HG02610 (cell line): ENCODE results near the gene NLGN1.
"Not testable (repeated sequence)": the region's sequence is repeated elsewhere in the genome, so short reads cannot be mapped to it uniquely, and the experiment has no call there.

Source experiments
- ATAC-seq: cut with Tn5 transposase; IDR thresholded peaks from one replicate; pipeline ENCODE4 v1.9.1; 2021; ENCODE audit warnings: mild to moderate bottlenecking, moderate library complexity; ENCODE audit not compliant: unreplicated experiment

Gene NLGN1

GRCh38 chr3:173397161-173398110 lies at the start of gene NLGN1:
NLGN1 (plus strand) TSS chr3:173397744.
- no peak for ATAC-seq

GRCh38 chr3:173351886-173352285 lies 45.7 kb upstream of the NLGN1 start:
- no peak for ATAC-seq

GRCh38 chr3:173353137-173353536 lies 44.4 kb upstream of the NLGN1 start:
- ATAC-seq = not testable (repeated sequence)

- ATAC-seq = no peak
Observed at GRCh38 chr3:173354124-173354523, 43.4 kb upstream of the NLGN1 start.

- no peak for ATAC-seq
Observed at GRCh38 chr3:173371848-173372487, 25.6 kb upstream of the NLGN1 start.

- no peak for ATAC-seq
Observed at GRCh38 chr3:173380681-173381080, 16.9 kb upstream of the NLGN1 start.

GRCh38 chr3:173381936-173382335 lies 15.6 kb upstream of the NLGN1 start:
- not testable (repeated sequence) for ATAC-seq

GRCh38 chr3:173395073-173395411 lies 2.5 kb upstream of the NLGN1 start:
- ATAC-seq = peak; percentile 33

- peak; percentile 89 for ATAC-seq
Observed at GRCh38 chr3:173395412-173396181, 1.9 kb upstream of the NLGN1 start.

GRCh38 chr3:173396191-173397041 lies 1.1 kb upstream of the NLGN1 start:
- no peak for ATAC-seq

- ATAC-seq = no peak
Observed at GRCh38 chr3:173398111-173398479, 551 bp downstream of the NLGN1 start.

GRCh38 chr3:173399044-173399443 lies 1.5 kb downstream of the NLGN1 start:
- ATAC-seq = no peak

- no peak for ATAC-seq
Observed at GRCh38 chr3:173401369-173401768, 3.8 kb downstream of the NLGN1 start.

- no peak for ATAC-seq
Observed at GRCh38 chr3:173402656-173403055, 5.1 kb downstream of the NLGN1 start.

- ATAC-seq = no peak
Observed at GRCh38 chr3:173403376-173403775, 5.8 kb downstream of the NLGN1 start.

- ATAC-seq = no peak
Observed at GRCh38 chr3:173404156-173404555, 6.6 kb downstream of the NLGN1 start.

- no peak for ATAC-seq
Observed at GRCh38 chr3:173410436-173410835, 12.9 kb downstream of the NLGN1 start.

- no peak for ATAC-seq
Observed at GRCh38 chr3:173410849-173411248, 13.3 kb downstream of the NLGN1 start.

- no peak for ATAC-seq
Observed at GRCh38 chr3:173411375-173411973, 13.9 kb downstream of the NLGN1 start.

GRCh38 chr3:173416070-173416469 lies 18.5 kb downstream of the NLGN1 start:
- ATAC-seq = no peak
